Measurements from ENCODE around the gene BBS7.

BBS7 gene

GRCh38 chr4:121794505-121795188, 75.6 kb downstream of the BBS7 start:
- no peak for DNase-seq (ENCODE audit: low read depth, low spot score)

GRCh38 chr4:121792966-121793365, 77.3 kb downstream of the BBS7 start:
- DNase-seq (ENCODE audit: low read depth, low spot score), result no peak

- DNase-seq (ENCODE audit: low read depth, low spot score), result no peak
Measured at GRCh38 chr4:121791481-121791880, 78.8 kb downstream of the BBS7 start.

DNA sequence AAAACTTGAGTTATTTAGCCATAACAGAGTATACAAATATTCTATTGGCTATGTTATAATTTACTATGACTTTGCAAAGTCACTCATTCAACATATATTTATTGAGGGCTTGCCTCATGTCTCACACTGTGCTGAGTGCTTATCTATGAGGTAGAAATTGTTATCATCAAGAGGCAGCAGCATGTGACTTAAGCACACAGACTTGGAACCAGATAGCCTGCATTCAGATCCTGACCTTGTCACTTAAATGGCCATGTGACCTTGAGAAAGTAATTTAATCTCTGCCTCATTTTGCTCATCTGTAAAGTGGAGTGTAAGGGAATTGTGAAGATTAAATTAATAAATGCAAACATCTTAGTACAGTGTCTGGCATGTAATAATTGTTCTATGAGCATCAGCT, 79.3 kb downstream of the BBS7 start:
- DNase-seq (ENCODE audit: low read depth, low spot score), result no peak

DNA sequence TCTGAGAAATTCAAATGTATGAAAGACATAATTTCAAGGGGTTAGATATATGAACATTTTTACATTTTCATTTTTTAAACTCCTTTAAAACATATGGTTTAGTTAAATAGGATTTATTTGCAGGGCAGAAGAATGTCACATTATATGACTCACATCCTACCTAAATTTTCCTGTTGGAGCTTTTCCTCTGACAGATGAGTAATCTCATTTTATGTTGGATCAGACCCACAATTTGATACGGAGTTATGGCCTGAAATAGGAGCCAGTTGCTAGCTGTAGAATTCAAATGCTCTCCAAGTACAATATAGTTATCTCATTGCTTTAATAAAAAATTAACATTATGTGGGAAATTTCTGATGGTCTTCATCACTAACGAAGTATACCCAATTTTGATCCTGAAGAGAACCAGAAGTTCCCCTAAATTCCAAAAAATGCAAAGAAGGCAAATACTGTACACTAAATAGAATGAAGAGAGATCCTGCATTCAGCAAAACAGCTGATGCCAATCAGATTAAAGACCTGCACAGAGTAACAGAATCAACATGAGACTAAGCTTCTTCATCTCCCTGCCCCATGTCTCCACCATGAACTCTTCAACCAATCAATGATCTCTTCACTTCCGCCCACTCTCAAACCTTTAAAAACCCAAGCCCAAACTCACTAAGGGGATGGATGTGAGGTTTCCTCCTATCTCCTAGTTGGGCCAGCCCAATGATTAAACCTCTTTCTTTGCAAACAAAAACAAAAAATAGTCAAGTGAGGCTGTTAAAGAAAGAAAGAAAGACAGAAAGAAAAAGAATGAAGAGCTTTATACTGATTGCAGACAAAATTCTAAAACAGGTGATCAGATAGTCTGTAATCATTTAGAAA, 80.1 kb downstream of the BBS7 start:
- no peak for DNase-seq (ENCODE audit: low read depth, low spot score)

DNA sequence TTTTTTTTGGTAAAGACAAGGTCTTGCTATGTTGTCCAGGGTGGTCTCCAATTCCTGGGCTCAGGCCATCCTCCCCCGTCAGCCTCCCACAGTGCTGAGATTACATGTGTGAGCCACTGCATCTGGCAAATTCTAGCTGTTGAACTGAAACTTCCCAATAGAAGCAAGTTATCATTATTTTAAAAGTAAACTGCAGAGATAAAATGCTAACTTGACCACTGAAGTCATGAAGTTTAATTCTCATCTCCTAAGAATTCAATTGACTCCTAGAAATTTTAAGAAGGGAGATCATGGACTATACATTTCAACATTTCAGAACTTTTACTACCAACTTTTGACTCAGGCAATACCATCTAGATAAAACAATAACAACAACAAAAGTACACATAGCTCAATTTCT, 80.8 kb downstream of the BBS7 start:
- no peak for DNase-seq (ENCODE audit: low read depth, low spot score)

GRCh38 chr4:121788896-121789295, 81.4 kb downstream of the BBS7 start:
- DNase-seq (ENCODE audit: low read depth, low spot score), result no peak

GRCh38 chr4:121786221-121786620, 84.1 kb downstream of the BBS7 start:
- DNase-seq (ENCODE audit: low read depth, low spot score), result no peak

GRCh38 chr4:121785479-121785878, 84.8 kb downstream of the BBS7 start:
- no peak for DNase-seq (ENCODE audit: low read depth, low spot score)

GRCh38 chr4:121784975-121785374, 85.3 kb downstream of the BBS7 start:
- DNase-seq (ENCODE audit: low read depth, low spot score), result no peak

DNA sequence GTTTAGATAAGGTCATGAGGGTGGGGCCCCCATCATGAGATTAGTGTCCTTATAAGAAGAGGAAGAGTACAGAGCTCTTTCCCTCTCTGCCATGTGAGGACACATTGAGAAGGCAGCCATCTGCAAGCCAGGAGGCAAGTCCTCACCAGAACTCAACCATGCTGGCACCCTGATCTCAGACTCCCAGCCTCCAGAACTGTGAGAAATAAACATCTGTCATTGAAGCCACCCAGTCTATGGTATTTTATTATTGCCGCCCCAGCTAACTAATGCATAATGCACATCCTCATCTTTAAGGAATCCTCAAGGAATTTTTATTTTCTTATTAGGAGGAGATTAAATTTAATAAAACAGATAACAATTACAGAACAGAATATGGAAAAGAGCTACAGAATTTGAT, 85.9 kb downstream of the BBS7 start:
- no peak for DNase-seq (ENCODE audit: low read depth, low spot score)

DNA sequence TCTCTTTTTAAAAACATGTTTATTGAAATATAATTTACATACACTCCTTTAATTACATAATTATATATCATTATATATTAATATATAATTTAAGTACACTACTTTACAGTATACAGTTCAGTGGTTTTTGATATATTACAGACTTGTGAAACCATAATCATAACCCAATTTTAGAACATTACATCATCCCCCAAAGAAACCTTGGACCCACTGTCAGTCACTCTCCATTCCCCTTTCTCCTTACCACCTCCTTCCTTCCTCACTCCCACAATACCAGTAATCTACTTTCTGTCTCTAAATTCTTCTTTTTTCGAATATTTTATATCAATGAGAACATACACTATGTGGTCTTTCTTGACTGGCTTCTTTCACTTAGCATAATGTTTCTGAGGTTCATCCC, 87.1 kb downstream of the BBS7 start:
- DNase-seq (ENCODE audit: low read depth, low spot score), result no peak

GRCh38 chr4:121778991-121779628, 91.2 kb downstream of the BBS7 start:
- DNase-seq (ENCODE audit: low read depth, low spot score), result no peak

DNA sequence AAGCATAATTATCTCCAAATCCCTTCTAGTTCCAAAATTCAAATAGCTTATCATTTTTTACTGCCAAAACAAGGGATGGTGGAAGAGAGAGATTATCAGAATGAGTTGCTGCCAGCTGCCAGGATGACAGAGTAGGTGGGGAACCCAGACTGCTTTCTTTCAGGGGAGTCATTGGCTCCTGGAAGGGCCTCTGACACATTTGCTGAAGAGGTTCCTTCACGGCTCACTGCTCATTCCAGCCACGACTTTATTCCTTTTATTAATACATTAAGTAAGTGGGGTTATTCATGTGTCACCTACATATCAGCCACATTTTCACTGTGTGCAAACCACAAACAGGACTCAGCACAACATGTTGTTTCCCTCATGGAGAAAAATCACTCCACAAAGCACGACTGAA, 92.6 kb downstream of the BBS7 start:
- no peak for DNase-seq (ENCODE audit: low read depth, low spot score)

DNA sequence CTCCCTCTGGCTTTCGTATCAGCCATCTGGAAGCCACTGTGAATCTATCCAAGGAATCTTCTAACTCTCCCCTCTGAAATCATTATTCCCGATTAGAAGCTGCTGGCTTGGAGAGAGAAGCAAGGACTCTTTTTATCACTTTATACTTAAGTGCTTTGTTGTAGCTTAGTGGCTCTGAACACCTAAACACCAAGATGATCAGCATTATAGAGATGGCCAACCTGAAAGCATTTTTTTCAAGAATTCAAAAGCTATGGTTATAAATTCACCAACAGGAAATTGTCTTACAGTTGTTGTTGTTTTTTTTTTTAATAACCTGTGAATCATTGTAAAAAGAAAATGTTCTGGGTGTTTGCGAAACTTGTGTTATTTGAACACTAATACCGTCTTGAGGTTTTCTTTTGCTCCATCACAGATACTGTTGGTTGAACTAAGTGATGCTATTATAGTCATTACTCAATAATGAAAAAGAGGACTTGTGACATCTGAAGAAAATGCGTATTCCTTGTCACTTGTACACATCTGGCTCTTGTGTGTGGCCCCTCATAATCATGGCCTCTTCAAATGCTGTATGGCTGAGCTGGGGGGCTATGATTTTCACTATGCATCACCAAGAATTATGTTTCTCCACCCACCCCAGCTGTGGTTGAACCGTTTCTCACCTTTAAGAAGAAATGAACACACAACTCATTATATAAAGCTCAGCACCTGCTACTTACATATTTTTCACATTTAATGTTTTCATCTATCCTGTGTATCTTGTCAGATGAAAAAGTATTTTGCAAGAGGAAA, 93.5 kb downstream of the BBS7 start:
- DNase-seq (ENCODE audit: low read depth, low spot score), result no peak

All from iPS DF 19.7 (cell line).